NCI-H345 treated with DMSO at 0.1 percent for 48 hours (cell line): ENCODE data around the gene CSK.
"Not testable (repeated sequence)": the region's sequence is repeated elsewhere in the genome, so short reads cannot be mapped to it uniquely, and the experiment has no call there.

Experiments
- DNase-seq: peaks from one replicate; lab custom pipeline; 2025; ENCODE audit not compliant: unreplicated experiment; lab: John Stamatoyannopoulos, UW

CSK gene

DNA sequence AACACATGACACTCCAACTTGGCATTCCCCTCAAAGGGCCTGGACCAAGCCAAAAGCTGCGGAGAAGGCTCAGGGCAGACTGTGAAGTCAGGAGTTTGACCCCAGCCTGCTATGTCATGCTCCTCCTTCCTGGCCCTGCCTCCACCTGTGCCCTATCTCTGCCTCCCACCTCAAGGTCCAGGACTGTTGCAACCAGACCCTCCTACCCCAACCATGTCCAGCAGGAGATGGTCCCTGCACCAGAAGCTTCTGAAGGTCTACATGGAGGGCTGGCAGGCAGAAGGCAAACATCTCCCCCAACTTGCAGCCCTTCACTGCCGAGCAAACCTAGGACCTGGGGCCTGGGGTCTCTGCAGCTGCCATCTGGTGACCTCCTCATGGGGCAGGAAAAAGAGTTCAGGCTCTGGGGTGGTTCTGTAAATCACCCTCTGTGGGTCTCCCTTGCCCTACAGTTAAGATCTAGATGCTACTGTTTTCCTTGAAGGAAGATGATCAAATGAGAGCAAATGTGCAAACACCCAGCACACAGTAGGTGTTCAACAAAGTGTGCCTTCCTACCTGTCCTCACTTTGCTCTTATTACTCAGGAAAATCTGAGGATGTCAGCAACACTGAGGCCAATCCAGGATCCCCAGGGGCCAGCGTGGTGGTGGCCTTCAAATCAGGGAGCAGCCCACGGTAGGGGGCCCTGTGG lies 11.5 kb upstream of the CSK start:
- no peak for DNase-seq

DNA sequence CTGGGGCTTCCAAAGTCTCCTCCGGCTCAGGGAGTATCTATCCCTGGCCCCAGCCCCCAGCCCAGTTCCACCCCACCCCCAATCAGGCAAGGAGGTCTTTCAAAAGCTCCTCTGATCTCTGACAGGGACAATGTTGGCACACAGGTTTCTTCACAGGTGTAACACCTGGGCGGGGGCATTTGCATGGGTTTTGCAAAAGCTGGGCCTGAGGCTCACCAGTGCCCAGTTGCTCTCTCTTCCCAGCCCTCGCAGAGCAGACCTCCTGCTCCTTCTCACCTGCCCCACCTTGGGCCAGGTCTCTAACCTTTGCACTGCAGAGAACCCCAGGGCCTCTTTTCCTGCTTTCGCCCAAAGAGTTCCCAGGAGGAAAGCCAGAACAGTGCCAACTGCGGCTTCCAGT lies 8.6 kb upstream of the CSK start:
- DNase-seq = no peak

DNA sequence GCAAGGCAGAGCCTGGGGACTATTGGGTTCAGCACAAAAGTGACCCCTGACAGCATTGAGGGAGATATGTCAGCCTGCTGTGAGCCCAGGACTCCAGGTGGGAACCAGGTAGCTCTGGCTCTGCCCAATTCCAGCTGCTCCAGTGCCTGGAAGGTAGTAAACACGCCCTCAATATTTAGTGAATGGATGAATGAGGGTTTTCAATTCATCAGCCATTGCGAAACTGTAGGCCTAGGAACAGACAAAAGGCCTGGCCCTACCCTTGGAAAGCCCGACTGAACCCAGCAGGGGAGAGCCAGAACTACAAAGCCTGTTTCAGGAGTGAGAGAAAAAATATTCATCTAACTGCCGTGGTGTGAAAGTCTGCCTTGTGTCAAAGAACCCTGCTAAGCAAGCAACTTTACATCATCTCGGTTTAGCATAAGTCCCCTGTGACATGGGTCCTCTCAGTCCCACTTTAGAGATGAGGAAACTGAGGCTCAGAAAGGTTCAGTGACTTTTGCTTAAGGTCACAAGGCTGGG lies 8.1 kb upstream of the CSK start:
- DNase-seq = peak; percentile 89

DNA sequence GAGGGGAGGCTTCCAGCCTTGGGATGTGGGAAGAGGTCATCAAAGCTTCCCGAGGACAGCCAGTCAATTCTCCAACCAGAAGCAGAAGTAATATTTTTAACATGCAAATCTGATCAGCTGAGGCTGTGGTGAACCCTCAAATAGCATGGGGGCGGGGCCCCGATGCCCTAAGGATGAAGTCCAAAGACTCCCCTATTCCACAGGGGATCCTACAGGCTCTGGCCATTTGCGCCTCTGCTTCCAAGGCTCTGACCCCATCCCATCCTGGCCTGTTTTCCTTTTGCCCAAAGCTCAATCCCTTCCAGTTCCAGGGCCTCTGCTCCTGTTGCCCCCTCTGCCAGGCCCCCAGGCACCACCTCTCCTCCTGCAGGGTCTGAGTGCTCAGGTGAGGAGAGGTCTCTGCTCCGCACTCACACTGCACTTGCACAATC lies 6.7 kb upstream of the CSK start:
- no peak for DNase-seq

DNA sequence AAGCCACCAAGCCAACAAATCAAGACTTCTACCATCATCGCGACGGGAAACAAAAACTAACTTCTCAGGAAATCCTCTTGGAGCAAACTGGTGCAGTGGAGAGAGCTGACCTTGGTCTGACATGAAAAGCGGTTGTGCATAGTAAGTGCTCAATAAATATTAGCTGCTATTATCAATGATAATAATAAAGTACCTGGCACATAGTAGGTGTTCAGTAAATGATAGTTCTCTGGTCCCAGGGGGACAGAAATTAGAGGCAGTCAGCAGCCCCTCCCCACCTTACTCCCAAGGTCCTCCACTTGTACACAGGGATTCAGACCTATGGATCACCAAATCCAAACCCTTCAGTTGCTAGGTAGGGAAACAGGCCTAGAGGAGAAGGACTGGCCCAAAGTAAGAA lies 6.0 kb upstream of the CSK start:
- DNase-seq = no peak

DNA sequence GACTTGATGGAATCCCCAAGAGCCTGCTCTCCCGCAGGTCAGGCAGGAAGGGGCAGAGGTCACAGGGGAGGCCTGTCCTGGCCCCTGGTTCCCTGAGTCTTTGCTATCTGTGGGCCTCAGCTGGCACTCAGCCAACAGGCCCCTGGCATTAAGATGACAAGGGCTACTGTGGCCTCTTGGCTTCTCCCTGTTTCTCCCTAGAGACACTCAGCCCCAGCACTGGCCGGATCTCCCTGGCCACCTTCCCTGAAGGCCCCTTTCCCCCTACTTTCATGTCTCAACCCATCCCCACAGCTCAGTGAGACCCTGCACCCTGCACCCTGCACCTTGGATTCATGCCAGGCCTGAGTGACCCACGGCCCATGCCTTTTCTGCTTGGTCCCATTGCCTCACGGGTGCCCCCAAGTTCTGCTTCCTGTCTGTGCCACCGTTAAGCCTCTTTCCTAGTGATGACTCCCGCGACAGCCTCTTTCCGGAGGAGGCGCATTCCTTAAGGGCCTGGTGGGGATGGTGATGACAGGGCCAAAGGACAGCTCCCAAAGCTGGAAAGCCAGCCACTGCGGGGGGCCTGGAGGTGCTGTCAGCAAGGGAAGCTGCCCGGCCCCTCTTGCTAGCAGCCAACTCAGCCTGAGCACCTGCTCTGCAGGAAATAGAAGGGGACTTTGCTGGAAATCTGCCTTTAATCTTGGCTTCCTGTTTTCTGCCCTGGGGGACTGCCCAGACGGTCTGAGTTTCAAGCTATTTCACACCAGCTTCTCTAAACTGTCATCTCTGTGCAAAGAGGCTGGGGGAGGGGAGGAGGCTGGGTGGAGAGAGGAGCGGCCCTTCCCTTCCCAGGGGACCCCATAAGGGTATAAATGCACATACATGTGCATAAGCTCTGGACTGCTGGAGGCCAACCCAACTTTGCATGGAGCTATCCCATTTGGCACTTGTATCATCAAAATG lies 4.8 kb upstream of the CSK start:
- DNase-seq = no peak

DNA sequence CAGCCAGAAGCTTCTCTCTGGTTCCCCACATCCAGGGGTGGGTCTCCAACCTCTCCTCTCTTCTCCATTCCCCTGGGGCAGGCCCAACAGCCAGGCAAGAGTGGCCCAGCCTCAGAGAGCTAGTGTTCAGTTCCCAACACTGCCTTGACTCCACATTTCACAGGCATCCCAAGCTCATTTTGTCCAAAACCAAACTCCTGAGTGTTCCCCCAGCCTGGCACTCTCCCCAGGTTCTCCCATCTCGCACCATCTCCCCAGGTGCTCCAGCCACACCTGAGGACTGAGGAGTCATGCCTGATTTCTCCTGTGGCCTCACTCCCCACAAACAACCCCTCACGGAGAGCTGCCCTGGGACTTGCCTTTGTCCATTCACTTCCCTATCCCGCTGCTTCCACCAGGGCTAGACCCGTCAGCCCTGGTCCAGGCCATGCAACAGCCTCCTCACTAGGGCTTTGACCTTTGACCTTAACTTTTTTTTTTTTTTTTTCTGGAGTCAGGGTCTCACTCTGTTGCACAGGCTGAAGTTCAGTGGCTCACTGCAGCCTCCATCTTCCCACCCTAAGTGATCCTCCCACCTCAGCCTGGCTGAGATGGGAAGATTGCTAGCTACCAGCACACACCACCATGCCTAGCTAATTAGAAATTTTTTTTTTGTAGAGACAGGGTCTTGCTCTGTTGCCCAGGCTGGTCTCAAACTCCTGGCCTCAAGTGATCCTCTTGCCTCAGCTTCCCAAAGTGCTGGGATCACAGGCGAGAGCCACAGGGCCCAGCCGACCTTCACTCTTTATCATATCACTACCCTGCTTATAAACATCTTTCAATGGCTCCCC lies 3.9 kb upstream of the CSK start:
- DNase-seq = no peak

DNA sequence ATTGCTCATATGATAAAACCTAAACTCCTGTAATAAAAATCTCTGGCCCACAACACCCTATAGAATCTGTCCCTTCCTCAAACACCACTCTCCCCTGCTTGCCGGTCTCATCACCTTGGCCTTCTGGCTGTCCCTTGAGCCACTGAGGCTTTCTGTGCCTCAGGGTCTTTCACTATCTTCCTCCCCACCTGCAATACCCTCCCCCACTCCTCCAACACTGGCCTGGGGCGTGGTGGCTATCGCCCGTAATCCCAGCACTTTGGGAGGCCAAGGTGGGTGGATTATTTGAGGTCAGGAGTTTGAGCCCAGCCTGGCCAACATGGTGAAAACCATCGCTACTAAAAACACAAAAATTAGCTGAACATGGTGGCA lies 3.3 kb upstream of the CSK start:
- no peak for DNase-seq

DNA sequence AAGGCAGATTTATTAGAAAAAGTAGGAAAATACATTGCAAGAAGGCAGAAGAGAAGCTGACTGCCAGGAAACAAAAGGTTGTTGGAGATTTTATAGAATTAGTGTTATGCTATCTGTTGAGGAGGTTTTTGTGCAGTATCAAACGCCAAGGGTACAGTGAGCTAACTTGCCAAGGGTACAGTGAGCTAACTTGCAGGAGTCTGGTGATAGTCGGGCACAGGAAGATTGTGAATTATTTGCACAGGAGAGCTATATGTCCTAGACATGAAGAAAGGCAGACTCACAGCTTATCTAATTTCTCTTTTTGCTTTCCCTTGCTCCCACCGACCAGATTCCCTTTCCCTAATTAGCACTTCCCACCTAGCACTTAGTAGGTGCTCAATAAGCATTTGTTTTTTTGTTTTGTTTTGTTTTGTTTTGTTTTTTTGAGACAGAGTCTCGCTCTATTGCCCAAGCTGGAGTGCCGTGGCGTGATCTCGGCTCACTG lies 2.7 kb upstream of the CSK start:
- DNase-seq = no peak

DNA sequence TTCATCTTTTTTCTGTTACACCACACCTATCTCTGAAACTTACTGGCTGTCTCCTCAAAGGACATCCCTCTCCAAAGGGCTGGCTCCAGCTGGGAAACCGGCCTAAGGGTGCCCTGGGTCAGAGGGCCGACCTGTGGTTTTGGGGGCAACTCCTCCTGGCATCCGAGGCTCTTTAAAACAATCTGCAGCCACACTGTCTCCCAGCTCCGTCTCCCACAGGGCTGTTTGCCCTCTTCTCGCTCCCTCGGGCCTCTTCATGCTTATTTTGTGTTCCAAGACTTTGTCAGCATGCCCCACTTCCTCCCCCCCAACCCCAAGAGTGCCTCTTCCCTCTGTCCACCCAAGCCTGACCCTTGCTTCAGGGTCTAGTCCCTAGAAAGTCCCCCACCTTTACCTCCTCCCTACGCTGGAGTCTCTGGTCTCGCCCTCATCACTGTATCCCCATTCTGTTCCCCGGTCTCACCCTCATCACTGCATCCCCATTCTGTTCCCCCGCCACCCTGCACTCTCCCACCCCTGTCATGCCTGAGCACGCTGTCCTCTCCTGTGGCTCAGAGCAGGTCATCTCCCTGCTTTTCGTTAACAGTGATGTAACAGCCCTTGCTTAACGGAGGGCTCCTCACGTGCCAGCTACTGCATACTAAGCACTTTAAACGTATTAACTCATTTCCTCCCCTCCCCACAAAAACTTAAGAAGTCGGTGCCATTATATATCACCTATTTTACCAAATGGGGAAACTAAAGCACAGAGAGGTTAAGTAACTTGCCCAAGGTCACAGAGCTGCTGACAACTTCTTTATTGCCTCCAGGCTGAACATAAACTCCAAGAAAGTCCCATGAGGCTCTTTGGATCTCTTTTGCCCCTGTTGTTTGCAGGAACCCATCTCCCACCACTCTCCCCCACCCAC lies 1.1 kb upstream of the CSK start:
- no peak for DNase-seq

DNA sequence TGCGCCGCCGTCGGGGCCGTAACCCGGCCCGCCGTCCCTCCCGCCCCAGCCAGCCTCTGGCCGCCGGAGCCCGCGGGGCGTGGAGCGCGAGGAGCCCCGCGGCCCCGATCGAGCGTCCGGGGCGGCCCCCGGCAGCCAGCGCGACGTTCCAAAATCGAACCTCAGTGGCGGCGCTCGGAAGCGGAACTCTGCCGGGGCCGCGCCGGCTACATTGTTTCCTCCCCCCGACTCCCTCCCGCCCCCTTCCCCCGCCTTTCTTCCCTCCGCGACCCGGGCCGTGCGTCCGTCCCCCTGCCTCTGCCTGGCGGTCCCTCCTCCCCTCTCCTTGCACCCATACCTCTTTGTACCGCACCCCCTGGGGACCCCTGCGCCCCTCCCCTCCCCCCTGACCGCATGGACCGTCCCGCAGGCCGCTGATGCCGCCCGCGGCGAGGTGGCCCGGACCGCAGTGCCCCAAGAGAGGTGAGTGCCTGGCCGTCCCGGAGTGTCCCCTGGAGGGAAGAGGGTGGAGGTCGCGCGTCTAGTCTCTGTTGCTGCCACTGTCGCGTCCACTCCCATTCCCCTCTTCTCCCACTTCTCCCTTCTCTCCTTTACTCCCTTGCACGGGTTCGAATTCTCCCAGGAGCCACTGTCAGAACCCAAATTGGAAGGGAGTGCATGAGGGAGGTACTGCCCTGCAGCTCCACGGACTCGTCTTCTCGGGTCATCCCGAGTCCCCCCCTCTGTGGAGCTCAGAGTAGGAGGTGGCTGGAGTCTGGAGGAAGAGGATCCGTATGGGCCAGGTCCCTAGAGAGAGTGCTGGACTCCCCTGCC lies 585 bp downstream of the CSK start:
- no peak for DNase-seq

DNA sequence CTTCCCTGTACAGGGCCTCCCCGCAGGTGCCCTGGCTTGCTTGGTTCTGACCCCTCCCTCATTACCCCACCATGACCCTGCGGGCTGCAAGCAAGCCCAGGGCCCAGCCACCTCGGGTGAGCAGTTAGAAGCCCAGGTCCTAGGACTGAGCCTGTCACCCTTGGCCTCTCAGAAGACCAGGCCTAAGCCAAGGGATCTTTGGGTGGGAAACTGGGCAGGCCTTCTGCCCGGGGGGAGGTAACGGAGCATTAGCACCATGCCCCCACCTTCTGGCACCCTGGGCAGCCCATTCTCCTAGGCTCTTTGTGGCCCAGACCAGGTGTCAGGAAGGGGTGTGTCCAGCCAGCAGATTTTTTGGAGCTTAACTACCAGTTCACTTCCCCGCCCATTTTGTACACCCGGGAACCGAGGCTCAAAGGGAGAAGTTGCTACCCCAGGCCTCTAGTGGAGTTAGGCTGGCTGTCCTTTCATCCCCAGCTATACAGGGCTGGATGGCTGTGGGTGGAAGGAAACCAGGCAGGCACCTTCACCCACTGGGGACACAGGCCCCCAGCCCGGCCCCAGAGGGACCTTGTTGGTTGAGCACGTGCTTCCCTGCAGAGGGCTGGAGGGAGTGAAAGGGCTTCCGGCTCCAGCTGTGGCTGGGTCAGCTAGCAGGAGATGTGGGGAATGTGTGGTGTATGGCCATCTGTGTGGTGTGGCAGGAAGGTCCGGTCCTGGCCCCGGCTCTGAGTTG lies 1.4 kb downstream of the CSK start:
- DNase-seq = no peak

DNA sequence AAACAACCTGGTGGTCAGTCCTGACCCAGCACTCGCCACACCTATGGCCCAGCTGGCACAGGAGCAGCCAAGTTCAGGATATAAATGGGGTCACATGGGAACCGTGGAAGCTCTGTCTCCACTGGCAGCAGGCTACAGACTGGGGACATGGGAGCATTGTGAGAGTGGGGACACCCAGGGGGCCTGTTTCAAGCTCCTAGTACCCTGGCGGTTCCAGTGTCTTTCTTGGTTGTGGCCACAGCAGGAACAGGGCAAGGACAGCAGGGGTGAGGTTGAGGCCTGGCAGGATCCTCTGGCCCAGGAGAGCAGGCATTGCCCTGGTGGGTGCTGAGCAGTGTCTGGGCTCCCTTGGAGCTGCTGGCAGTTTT lies 1.9 kb downstream of the CSK start:
- DNase-seq = no peak

DNA sequence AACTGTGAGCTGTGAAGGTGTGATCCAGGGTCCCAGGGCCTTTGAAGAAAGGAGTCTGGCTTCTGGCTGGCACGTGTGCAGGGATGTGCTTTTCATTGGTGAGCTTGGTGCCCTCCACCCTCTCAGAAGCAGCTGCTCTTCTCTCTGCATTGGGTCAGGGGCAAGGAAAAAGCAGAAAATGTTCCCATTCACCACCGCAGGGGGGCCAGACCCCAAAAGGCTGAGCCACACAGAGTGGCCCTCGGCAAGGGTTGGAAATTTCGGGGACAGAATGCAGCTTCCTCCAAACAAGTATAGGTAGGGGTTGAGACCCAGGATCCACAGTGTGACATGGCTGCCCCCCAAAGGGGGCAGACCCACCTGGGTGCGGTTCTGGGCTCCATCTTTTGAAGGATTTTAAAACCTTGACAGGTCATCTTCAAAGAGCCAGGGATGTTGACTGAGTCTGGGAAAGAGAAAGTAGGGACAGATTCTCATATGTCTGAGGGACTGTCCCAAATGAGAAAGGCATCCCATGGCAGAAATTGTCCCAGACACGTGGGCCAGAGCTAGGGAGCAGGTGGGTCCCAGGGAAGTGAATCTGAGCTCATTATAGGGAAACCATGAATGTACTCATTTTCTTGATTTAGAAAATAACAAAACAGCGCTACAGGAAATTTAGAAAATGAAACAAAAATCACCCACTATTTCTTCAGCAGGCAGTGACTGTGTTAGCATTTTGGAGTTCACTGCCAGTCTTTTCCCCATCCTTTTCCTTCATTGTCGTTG lies 2.7 kb downstream of the CSK start:
- DNase-seq = no peak

DNA sequence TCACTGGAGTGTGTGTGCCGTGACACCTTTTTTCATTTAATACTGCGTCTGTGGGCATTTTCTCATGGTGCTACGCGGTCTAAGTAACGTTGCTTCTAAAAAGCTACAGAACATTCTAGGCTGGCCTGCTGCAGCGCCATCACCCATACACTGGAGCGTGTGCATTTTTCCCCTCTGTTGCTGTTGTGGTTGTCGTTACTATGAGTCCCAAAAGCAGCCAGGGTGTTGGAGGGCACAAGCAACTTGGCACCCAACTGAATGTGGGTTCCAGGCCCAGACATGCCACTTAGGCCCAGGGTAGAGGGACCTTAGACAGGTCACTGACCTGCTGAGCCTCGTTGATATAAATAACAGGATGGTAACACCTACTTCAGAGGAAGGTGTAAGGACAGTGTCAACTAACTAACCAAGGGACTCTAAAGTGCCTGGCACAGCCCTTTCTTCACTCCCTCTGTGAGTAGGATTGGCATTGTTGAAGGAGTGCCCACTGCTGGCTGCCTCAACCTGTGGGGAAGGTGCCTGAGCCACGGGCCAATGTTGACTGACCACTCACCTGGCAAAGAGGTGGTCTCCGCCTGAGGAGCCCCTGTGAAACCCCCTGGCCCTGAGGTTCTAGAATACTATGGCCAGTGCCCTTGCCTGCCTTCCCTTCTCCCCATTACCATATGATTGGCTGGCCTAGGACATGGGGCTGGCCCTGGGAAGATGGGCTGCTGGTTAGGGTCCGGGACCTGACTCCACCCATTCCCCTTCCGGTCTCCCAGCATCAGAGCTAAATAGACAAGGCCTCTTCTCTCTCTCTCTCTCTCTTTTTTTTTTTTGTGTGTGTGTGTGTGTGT lies 3.5 kb downstream of the CSK start:
- no peak for DNase-seq

DNA sequence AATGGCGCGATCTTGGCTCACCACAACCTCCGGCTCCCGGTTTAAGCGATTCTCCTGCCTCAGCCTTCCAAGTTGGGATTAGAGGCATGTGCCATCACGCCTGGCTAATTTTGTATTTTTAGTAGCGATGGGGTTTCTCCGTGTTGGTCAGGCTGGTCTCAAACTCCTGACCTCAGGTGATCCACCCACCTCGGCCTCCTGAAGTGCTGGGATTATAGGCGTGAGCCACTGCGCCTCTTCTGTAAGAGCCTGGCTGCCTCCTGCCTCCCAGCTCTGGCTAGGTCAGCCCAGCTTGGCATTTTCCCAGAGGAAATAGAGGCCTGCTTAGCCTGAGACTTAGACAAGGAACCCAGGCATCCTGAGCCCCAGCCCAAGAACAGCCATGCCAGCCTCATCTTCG lies 4.2 kb downstream of the CSK start:
- not testable (repeated sequence) for DNase-seq

DNA sequence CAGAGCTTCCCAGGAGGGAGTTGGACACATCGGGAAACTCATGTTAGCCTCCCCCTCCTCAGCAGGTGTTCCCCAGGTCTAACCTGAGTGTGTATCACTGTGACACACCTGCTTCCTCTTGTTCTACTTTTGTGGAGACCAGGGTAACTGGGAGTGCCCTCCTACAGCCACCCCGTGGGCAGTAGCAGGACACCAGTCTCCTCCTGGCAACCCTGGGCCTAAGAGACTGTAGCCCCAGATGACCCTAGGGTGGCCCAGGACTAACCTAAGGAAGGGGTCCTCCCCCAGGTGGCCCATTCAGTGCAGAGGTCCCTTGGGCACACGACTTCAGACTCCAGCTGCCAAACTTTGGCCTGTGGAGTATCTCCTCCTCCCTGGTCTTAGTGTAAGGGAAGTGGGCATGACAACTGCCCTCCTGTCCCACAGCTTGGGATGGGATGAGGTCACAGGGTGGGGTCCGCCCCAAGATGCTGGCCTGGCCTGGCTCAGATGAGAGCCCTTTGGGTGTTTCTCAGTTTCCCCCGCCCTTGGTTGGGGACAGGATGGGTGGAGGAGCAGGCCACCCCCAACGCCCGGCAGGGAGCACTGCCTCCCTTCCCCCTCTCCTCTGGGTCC lies 4.8 kb downstream of the CSK start:
- no peak for DNase-seq
